ENCODE results near the gene SPATA3. TPM values are rescaled to one million over a fixed set of nuclear protein-coding genes. Genes with fewer than 3 reads are reported as not detected.
"Not testable (repeated sequence)": the region's sequence is repeated elsewhere in the genome, so short reads cannot be mapped to it uniquely, and the experiment has no call there.

SPATA3 gene
- total RNA-seq, 1 donor from 2014 or later: not detected

- no peak for TF ChIP-seq CTCF (IDR thresholded peaks at IDR 0.05; ENCODE audit: insufficient read depth, low read length, severe bottlenecking)
- Histone ChIP-seq H3K36me3 (ENCODE audit: control insufficient read depth, insufficient read depth, low read length) (no peaks in the 10 kb centered on the region), H3K4me3 (ENCODE audit: low read depth, low read length) (no peak overlapping the region), H3K27me3 (ENCODE audit: control insufficient read depth, insufficient read depth, low read length) (no peaks in the 10 kb centered on the region)
- DNase-seq (ENCODE audit: low read depth) (no peak), FAIRE-seq (no peak)
Measured at GRCh38 chr2:231001036-231001435, 5.1 kb downstream of the SPATA3 start.

- no peaks in the 10 kb centered on the region for H3K36me3 ChIP-seq (ENCODE audit: control insufficient read depth, insufficient read depth, low read length)
- no peak for DNase-seq (ENCODE audit: low read depth)
- no peak overlapping the region for H3K4me3 ChIP-seq (ENCODE audit: low read depth, low read length)
- no peaks in the 10 kb centered on the region for H3K27me3 ChIP-seq (ENCODE audit: control insufficient read depth, insufficient read depth, low read length)
- no peak for FAIRE-seq
- TF ChIP-seq CTCF (IDR thresholded peaks at IDR 0.05; ENCODE audit: insufficient read depth, low read length, severe bottlenecking): no peak
Measured at GRCh38 chr2:231001921-231002320, 6.0 kb downstream of the SPATA3 start.

- no peak for TF ChIP-seq CTCF (IDR thresholded peaks at IDR 0.05; ENCODE audit: insufficient read depth, low read length, severe bottlenecking)
- DNase-seq (ENCODE audit: low read depth): no peak
- FAIRE-seq: no peak
- H3K27me3 ChIP-seq (ENCODE audit: control insufficient read depth, insufficient read depth, low read length): no peaks in the 10 kb centered on the region
- no peak overlapping the region for H3K4me3 ChIP-seq (ENCODE audit: low read depth, low read length)
- H3K36me3 ChIP-seq (ENCODE audit: control insufficient read depth, insufficient read depth, low read length): no peaks in the 10 kb centered on the region
Measured at GRCh38 chr2:231002641-231003040, 6.7 kb downstream of the SPATA3 start.

GRCh38 chr2:231003186-231003585 lies 7.3 kb downstream of the SPATA3 start:
- Histone ChIP-seq H3K36me3 (ENCODE audit: control insufficient read depth, insufficient read depth, low read length) (no peaks in the 10 kb centered on the region), H3K27me3 (ENCODE audit: control insufficient read depth, insufficient read depth, low read length) (no peaks in the 10 kb centered on the region), H3K4me3 (ENCODE audit: low read depth, low read length) (no peak overlapping the region)
- peak; percentile 89 for FAIRE-seq
- DNase-seq (ENCODE audit: low read depth): no peak
- TF ChIP-seq CTCF (IDR thresholded peaks at IDR 0.05; ENCODE audit: insufficient read depth, low read length, severe bottlenecking): no peak

- not testable (repeated sequence) for H3K36me3 ChIP-seq (ENCODE audit: control insufficient read depth, insufficient read depth, low read length); DNase-seq (ENCODE audit: low read depth); H3K4me3 ChIP-seq (ENCODE audit: low read depth, low read length); H3K27me3 ChIP-seq (ENCODE audit: control insufficient read depth, insufficient read depth, low read length)
- FAIRE-seq: peak; percentile 96
Measured at GRCh38 chr2:231004930-231005329, 9.0 kb downstream of the SPATA3 start.

- DNase-seq (ENCODE audit: low read depth) (peak; percentile 13), FAIRE-seq (no peak)
- no peaks in the 10 kb centered on the region for H3K36me3 ChIP-seq (ENCODE audit: control insufficient read depth, insufficient read depth, low read length)
- TF ChIP-seq CTCF (IDR thresholded peaks at IDR 0.05; ENCODE audit: insufficient read depth, low read length, severe bottlenecking): no peak
- no peak overlapping the region for H3K4me3 ChIP-seq (ENCODE audit: low read depth, low read length)
- H3K27me3 ChIP-seq (ENCODE audit: control insufficient read depth, insufficient read depth, low read length): peaks cover 5% of the 10 kb centered on the region
Measured at GRCh38 chr2:231007286-231008098, 11.6 kb downstream of the SPATA3 start.

Data from bronchial epithelial cell (primary cell).